Activated T-cell treated with anti-CD3 and anti-CD28 coated beads, Interleukin-2, amount 50 U/mL, for 72 hours (primary cell): Measurements from ENCODE around the gene GRK6. TPM values are rescaled to one million over a fixed set of nuclear protein-coding genes. Genes with fewer than 3 reads are reported as not detected.
A peak's percentile ranks its signal among the peaks of the same experiment; 100 is the strongest.

Experiments used
- ATAC-seq, 2 donors: fragments of 150-1000 bp; cut with Tn5 transposase; replicated peaks in 1 of 2; 2 replicates each; pipeline ENCODE4 v1.10.0; 2021; ENCODE audit warnings: moderate library complexity in 2 of 2, mild to moderate bottlenecking in 1 of 2
- DNase-seq, 2 donors: peaks; one replicate each; pipeline ENCODE4 v3.0.0; 2021 to 2022; ENCODE audit warnings: mixed read lengths in 1 of 2
- H3K27ac Mint-ChIP-seq: one replicate; pipeline ENCODE4 v1.8.0; 2022; ENCODE audit warnings: mild to moderate bottlenecking, moderate library complexity, mixed read lengths
- H3K27me3 Mint-ChIP-seq: one replicate; pipeline ENCODE4 v1.8.0; 2022; ENCODE audit warnings: low read depth, mixed read lengths
- H3K36me3 Mint-ChIP-seq, 2 donors: one replicate each; pipeline ENCODE4 v1.8.0; 2022; ENCODE audit warnings: mixed read lengths in 2 of 2, mild to moderate bottlenecking in 1 of 2; ENCODE audit not compliant: insufficient read depth in 2 of 2
- H3K4me1 Mint-ChIP-seq: one replicate; pipeline ENCODE4 v1.8.0; 2022; ENCODE audit warnings: low read depth, mixed read lengths
- H3K4me3 Mint-ChIP-seq, 2 donors: one replicate each; pipeline ENCODE4 v1.8.0; 2022; ENCODE audit warnings: mild to moderate bottlenecking in 2 of 2, mixed read lengths in 2 of 2, moderate library complexity in 2 of 2
- H3K9me3 Mint-ChIP-seq, 2 donors: one replicate each; pipeline ENCODE4 v1.8.0; 2022; ENCODE audit warnings: mixed read lengths in 2 of 2
- total RNA-seq, 2 donors: library from RNA; stranded (reverse); gene quantifications; one replicate each; pipeline ENCODE4 v1.2.3, GENCODE V29; 2022

Gene GRK6
- total RNA-seq, 2 donors from 2014 or later = 133 to 135 TPM

- no peak for DNase-seq
- no peak for ATAC-seq
- Mint-ChIP-seq H3K9me3 (no peaks in the 10 kb centered on the region), H3K4me3 (no peak overlapping the region), H3K27me3 (no peaks in the 10 kb centered on the region), H3K36me3 (peaks cover 2 to 3% of the 10 kb centered on the region in 2 donors), H3K4me1 (peaks cover 20% of the 10 kb centered on the region), H3K27ac (no peak overlapping the region)
Measured at GRCh38 chr5:177423671-177424070, 2.8 kb upstream of the GRK6 start.

DNA sequence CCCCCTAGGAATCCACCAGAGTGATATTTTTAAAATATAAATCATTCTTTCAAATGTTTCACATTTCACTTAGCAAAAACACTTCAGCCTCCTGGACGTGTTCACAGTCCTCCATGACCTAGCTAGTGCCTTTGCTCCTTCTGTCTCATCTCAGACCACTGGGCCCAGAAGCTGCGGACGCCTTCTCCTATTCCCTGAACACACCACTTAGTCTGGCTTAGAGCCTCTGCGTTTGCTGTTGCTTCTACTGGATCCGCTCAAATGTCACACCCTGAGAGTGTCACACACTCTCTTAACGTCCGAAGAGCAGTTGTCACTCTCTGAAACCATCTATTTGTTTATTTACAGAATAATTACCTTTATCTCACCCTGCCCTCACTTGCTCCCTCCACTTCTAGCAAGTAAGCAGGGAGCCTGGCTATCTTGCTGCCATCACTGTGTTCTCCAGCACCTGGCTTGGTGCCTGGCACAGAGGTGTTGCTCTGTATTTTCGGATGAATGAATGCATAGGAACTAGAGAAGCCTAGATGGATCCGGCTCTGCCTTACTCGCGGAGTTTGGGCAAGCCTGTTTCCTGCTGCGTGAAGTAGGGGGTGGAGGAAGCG, 1.2 kb upstream of the GRK6 start:
- no peaks in the 10 kb centered on the region for H3K9me3 Mint-ChIP-seq
- peak overlapping the region; percentile 86 for H3K27ac Mint-ChIP-seq
- peaks cover 2 to 6% of the 10 kb centered on the region in 2 donors for H3K36me3 Mint-ChIP-seq
- no peak for DNase-seq
- no peak for ATAC-seq
- H3K4me3 Mint-ChIP-seq = peak overlapping the region; percentile 81 to 88
- peaks cover 37% of the 10 kb centered on the region for H3K4me1 Mint-ChIP-seq
- no peaks in the 10 kb centered on the region for H3K27me3 Mint-ChIP-seq

GRCh38 chr5:177425801-177426565, 493 bp upstream of the GRK6 start:
- H3K27ac Mint-ChIP-seq = peak overlapping the region; percentile 86
- H3K27me3 Mint-ChIP-seq = no peaks in the 10 kb centered on the region
- H3K4me3 Mint-ChIP-seq = peak overlapping the region; percentile 81 to 88
- ATAC-seq (peak; percentile 79 to 80), DNase-seq (peak; percentile 100)
- peaks cover 2 to 7% of the 10 kb centered on the region in 2 donors for H3K36me3 Mint-ChIP-seq
- peaks cover 43% of the 10 kb centered on the region for H3K4me1 Mint-ChIP-seq
- H3K9me3 Mint-ChIP-seq = no peaks in the 10 kb centered on the region

DNA sequence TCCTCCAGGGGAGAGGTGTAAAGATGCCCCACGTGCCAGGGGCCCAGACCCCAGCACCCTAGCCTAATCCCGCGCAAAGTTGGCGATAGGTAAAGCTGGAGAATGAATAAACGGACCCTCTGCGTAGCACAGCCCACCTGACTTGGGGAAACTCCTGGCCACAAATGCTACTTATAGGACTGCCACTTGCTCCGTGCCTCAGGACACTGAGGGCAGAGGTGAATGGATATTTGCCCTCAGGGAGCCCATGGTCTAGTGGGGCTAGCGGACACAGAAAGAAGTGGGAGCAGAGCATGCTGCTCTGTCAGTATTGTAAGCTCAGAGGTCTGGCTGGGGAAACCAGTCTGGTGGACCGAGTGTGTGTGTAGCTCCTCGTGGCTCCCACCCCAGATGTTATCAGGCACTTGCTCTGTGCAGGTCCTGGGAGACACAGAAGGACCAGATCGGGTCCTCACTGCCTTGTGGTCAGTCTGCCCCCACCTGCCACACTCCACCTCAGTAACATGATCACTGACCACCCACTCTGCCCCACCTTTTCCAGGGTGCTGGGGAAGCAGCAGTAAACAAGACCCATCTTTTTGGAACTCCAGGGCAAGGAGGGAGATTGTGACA, 841 bp downstream of the GRK6 start:
- Mint-ChIP-seq H3K27me3 (no peaks in the 10 kb centered on the region), H3K4me1 (peaks cover 55% of the 10 kb centered on the region)
- ATAC-seq = no peak

DNA sequence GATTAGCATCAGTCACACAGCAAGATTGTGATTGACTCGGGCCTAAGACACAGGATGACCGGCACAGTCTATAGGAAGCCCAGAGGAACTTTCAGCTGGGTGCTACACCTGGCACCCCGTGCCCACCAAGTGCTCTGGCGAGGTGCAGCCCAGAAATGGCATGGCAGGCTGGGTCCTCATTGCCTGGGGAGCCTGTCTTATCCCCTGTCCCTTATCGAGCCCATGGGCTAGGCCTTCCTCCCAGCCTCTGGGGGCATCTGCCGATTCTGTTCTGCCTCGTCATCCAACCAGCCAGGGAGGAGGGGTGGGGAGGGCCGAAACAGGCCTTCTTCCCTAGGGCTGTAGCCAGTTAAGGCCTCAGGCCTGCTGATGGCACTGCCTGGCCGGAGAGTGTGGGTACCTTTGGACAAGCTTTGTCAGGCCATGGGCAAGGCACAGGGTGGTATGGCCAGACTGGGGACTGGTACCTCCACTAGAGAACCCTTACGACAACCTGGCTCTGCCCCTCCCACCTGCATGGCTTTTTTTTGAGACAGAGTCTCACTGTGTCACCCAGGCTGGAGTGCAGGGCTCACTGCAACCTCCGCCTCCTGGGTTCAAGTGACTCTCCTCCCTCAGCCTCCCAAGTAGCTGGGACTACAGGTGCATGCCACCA, 1.6 kb downstream of the GRK6 start:
- Mint-ChIP-seq H3K27me3 (no peaks in the 10 kb centered on the region), H3K36me3 (peaks cover 4 to 12% of the 10 kb centered on the region in 2 donors), H3K4me3 (peak overlapping the region; percentile 93 to 95), H3K9me3 (no peaks in the 10 kb centered on the region), H3K27ac (peak overlapping the region; percentile 81), H3K4me1 (peaks cover 60% of the 10 kb centered on the region)
- DNase-seq (peak; percentile 54 to 55), ATAC-seq (no peak)

More for the DNA sequence above, 841 bp downstream of the GRK6 start:
- peak overlapping the region; percentile 81 for H3K27ac Mint-ChIP-seq
- H3K9me3 Mint-ChIP-seq = no peaks in the 10 kb centered on the region
- peak overlapping the region; percentile 93 to 95 for H3K4me3 Mint-ChIP-seq
- no peak for DNase-seq
- peaks cover 4 to 9% of the 10 kb centered on the region in 2 donors for H3K36me3 Mint-ChIP-seq

- no peak for DNase-seq
- peak overlapping the region; percentile 93 to 95 for H3K4me3 Mint-ChIP-seq
- no peaks in the 10 kb centered on the region for H3K9me3 Mint-ChIP-seq
- peaks cover 66% of the 10 kb centered on the region for H3K4me1 Mint-ChIP-seq
- ATAC-seq = no peak
- H3K27me3 Mint-ChIP-seq = no peaks in the 10 kb centered on the region
- H3K27ac Mint-ChIP-seq = peak overlapping the region; percentile 90
- peaks cover 6 to 16% of the 10 kb centered on the region in 2 donors for H3K36me3 Mint-ChIP-seq
Measured at GRCh38 chr5:177428574-177429217, 2.2 kb downstream of the GRK6 start.

GRCh38 chr5:177429248-177430040, 3.0 kb downstream of the GRK6 start:
- no peaks in the 10 kb centered on the region for H3K9me3 Mint-ChIP-seq
- peak overlapping the region; percentile 90 for H3K27ac Mint-ChIP-seq
- H3K27me3 Mint-ChIP-seq = no peaks in the 10 kb centered on the region
- peaks cover 6 to 16% of the 10 kb centered on the region in 2 donors for H3K36me3 Mint-ChIP-seq
- peaks cover 74% of the 10 kb centered on the region for H3K4me1 Mint-ChIP-seq
- DNase-seq (peak; percentile 91 to 97), ATAC-seq (peak; percentile 47 to 52)
- peak overlapping the region; percentile 93 to 95 for H3K4me3 Mint-ChIP-seq

GRCh38 chr5:177430140-177430951, 3.9 kb downstream of the GRK6 start:
- DNase-seq = no peak
- Mint-ChIP-seq H3K4me1 (peaks cover 76% of the 10 kb centered on the region), H3K27me3 (no peaks in the 10 kb centered on the region), H3K27ac (peak overlapping the region; percentile 90), H3K36me3 (peaks cover 6 to 16% of the 10 kb centered on the region in 2 donors), H3K9me3 (no peaks in the 10 kb centered on the region), H3K4me3 (peak overlapping the region; percentile 93 to 95)
- no peak for ATAC-seq

DNA sequence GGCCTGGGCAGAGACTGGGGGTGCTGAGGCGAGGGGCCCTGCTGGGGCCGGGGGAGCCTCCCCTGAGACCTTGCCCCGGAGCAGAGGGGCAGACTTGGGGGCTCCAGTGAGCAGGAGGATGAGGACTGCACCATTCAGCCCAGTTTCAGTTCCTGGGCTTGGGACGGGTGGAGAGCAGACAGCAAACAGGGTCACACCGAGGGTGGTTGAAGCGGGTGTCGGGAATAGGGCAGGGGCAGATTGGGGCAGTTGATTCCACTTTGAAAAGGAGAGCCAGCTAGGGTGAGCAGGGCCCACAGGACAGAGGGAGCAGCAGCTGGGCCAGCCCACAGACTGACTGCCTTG, 4.5 kb downstream of the GRK6 start:
- peaks cover 6 to 16% of the 10 kb centered on the region in 2 donors for H3K36me3 Mint-ChIP-seq
- peak overlapping the region; percentile 93 to 95 for H3K4me3 Mint-ChIP-seq
- ATAC-seq (no peak), DNase-seq (no peak)
- peak overlapping the region; percentile 91 for H3K27ac Mint-ChIP-seq
- H3K27me3 Mint-ChIP-seq = no peaks in the 10 kb centered on the region
- H3K4me1 Mint-ChIP-seq = peaks cover 77% of the 10 kb centered on the region
- H3K9me3 Mint-ChIP-seq = no peaks in the 10 kb centered on the region

- Mint-ChIP-seq H3K27me3 (no peaks in the 10 kb centered on the region), H3K27ac (peak overlapping the region; percentile 91), H3K4me3 (peak overlapping the region; percentile 93 to 95), H3K9me3 (no peaks in the 10 kb centered on the region), H3K36me3 (peaks cover 6 to 15% of the 10 kb centered on the region in 2 donors), H3K4me1 (peaks cover 77% of the 10 kb centered on the region)
- ATAC-seq (peak; percentile 40 to 56), DNase-seq (peak; percentile 72 to 86)
Measured at GRCh38 chr5:177431317-177432142, 5.1 kb downstream of the GRK6 start.
